ENCODE measurements around the gene APLNR.

DNA sequence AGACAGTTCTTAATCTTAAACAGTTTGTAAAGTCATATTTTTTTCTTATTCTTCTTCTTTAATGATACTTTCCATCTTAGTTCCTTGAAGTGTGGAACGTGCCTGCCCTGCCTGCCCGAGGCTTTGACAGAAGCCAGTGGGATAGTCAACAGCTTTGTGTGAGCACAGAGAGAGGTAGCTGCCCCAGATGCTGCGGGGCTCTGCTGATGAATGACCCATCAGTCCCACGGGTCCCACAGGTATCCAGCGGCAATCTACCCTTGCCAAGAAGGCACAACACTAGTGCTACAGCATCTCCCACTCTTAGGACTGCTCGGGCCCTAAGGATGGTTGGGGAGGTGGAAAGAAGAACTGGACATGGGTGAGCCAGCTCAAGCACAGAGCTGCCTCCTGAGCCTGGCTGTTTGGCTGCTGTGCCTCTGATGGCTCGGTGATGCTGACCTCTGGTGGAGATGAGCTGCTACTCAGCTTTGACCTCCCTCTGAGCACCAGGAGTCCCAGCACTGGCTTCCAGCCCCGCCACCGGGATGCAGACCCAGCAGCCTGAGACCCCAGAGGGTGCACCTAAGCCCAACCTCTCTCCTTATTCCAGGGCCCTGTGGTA lies 11.8 kb upstream of the APLNR start:
- TF ChIP-seq PATZ1 (CRISPR knock-in tag; IDR thresholded peaks at IDR 0.05; ENCODE audit: borderline replicate concordance) = no peak
- TF ChIP-seq ISL1 (CRISPR knock-in tag; IDR thresholded peaks at IDR 0.05) = no peak
- no peak for TF ChIP-seq ZFP30 (CRISPR knock-in tag; IDR thresholded peaks at IDR 0.05)
- peak; percentile 75; the same call in 1 of the 2 replicates for TF ChIP-seq TSHZ2 (CRISPR knock-in tag; IDR thresholded peaks at IDR 0.05)

Data from SK-N-SH treated with all-trans-retinoic acid at 6 μM for 48 hours (cell line).